Fibroblast of lung (primary cell): ENCODE results near the gene DIP2C. TPM values are rescaled to one million over a fixed set of nuclear protein-coding genes. Genes with fewer than 3 reads are reported as not detected.

Experiments used
- DNase-seq, 2 donors: peaks; one replicate each; pipeline versions ENCODE4 v3.0.0 to v3.0.0-alpha.2; 2010; ENCODE audit warnings: low read depth in 2 of 2
- H2AFZ ChIP-seq: 2 replicates; pipeline ENCODE4 v1.5.1; 2012; ENCODE audit warnings: low read length, control low read depth, inconsistent platforms
- H3K27ac ChIP-seq: 2 replicates; pipeline ENCODE4 v1.5.1; 2011; ENCODE audit warnings: low read length, control low read depth; ENCODE audit not compliant: insufficient read depth
- H3K27me3 ChIP-seq: 2 replicates; pipeline ENCODE4 v1.5.1; 2011; ENCODE audit warnings: mild to moderate bottlenecking, low read length; ENCODE audit not compliant: control insufficient read depth, insufficient read depth
- H3K36me3 ChIP-seq: 2 replicates; pipeline ENCODE4 v1.5.1; 2011; ENCODE audit warnings: low read length; ENCODE audit not compliant: control insufficient read depth, insufficient read depth
- H3K4me1 ChIP-seq: 2 replicates; pipeline ENCODE4 v1.5.1; 2011; ENCODE audit warnings: low read length; ENCODE audit not compliant: control insufficient read depth, insufficient read depth; ENCODE audit errors: extremely low read depth
- H3K4me2 ChIP-seq: 2 replicates; pipeline ENCODE4 v1.5.1; 2011; ENCODE audit warnings: low read length, control low read depth; ENCODE audit not compliant: insufficient read depth; ENCODE audit errors: extremely low read depth
- H3K4me3 ChIP-seq, 4 experiments: fragments of 200-600 bp in 1 of 4; sonication (generic) in 1 of 4; replicated peaks in 1 of 4; 2 replicates each; pipeline ENCODE4 v1.5.1; 2011 to 2016; ENCODE audit warnings: low read length in 4 of 4, low read depth in 3 of 4, mild to moderate bottlenecking in 3 of 4, control low read depth in 2 of 4, inconsistent platforms in 1 of 4, mixed read lengths in 1 of 4; ENCODE audit not compliant: insufficient read depth in 1 of 4; ENCODE audit errors: control extremely low read depth in 1 of 4
- H3K79me2 ChIP-seq: 2 replicates; pipeline ENCODE4 v1.5.1; 2012; ENCODE audit warnings: mild to moderate bottlenecking, low read length, inconsistent platforms; ENCODE audit not compliant: control insufficient read depth, insufficient read depth
- H3K9ac ChIP-seq: 2 replicates; pipeline ENCODE4 v1.5.1; 2011; ENCODE audit warnings: mild to moderate bottlenecking, low read length, control low read depth; ENCODE audit not compliant: insufficient read depth
- H3K9me3 ChIP-seq: 2 replicates; pipeline ENCODE4 v1.5.1; 2012; ENCODE audit warnings: low read depth, low read length; ENCODE audit not compliant: control insufficient read depth, insufficient read depth
- H4K20me1 ChIP-seq: 2 replicates; pipeline ENCODE4 v1.5.1; 2011; ENCODE audit warnings: low read length; ENCODE audit not compliant: control insufficient read depth, insufficient read depth; ENCODE audit errors: extremely low read depth
- EZH2 ChIP-seq: IDR thresholded peaks from 2 replicates; pipeline ENCODE4 v1.5.1; 2012; ENCODE audit warnings: low read length, control low read depth, mild to moderate bottlenecking; ENCODE audit errors: missing control alignments
- polyA plus RNA-seq, 2 donors: library from polyadenylated mRNA; depleted of rRNA in 1 of 2; stranded (reverse) in 1 of 2; unstranded in 1 of 2; fragments of >200 nt; gene quantifications; 2 replicates each; pipeline ENCODE4 v1.2.1, GENCODE V29; 2011 to 2012; ENCODE audit warnings: missing spikeins in 1 of 2
- total RNA-seq: library from RNA; depleted of rRNA; stranded (reverse); fragments of >200 nt; gene quantifications from 2 replicates; pipeline ENCODE4 v1.2.1, GENCODE V29; 2014
- TF ChIP-seq, protein P1 (sequence below), 2 donors: IDR thresholded peaks in 1 of 2; conservative IDR thresholded peaks in 1 of 2; 1 replicate in 1 of 2; 2 replicates in 1 of 2; pipeline ENCODE4 v1.5.1; 2011 to 2012; ENCODE audit warnings: low read length in 2 of 2, control low read depth in 1 of 2, inconsistent platforms in 1 of 2, low read depth in 1 of 2, mild to moderate bottlenecking in 1 of 2

DIP2C gene
- total and polyA plus RNA-seq, 2 donors (not counting 1 experiment from before 2014, with no cell fraction given) = 10.7 to 18.3 TPM

DNA sequence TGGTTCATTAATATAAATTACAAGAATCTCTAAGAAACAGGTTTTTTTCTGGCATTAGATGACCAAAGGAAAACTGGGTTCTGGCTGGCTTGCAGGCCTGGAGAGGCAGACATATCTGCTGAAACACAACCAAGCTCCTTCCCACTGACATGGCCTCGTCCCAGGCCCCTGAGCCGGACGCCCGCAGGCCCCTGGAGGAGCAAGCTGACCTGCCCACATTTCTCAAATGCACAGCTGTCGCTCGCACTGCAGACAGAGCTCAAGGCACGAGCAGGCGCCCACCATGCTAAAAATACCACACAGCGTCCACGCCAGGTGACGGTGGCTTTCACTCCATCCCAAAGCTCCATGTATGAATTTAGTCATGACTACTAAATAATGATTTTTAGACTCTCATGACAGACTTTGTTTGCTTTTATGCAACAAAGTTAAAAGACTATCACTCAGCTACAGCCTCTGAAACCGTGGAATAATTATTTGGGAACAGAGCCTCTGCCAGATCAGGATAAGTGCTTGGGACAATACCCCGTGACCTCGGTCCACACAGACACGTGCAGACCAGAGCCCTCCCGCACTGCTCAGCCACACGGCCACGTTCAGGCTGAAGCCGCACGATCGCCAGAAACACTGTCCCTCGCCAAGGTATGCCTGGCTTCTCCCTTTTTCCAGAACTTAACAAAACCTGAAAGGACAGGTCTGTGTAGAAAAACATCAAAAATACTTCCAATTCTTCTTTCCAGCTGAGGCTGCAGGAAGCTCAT lies 71.1 kb downstream of the DIP2C start:
- Histone ChIP-seq H3K27me3 (no peaks in the 10 kb centered on the region), H3K27ac (no peak overlapping the region), H3K79me2 (peaks cover 39% of the 10 kb centered on the region), H3K9me3 (no peaks in the 10 kb centered on the region), H4K20me1 (no peaks in the 10 kb centered on the region), H3K4me2 (no peak overlapping the region), H3K9ac (no peak overlapping the region), H3K36me3 (no peaks in the 10 kb centered on the region), H3K4me3 (no peak overlapping the region), H2AFZ (no peak overlapping the region), H3K4me1 (peaks cover 9% of the 10 kb centered on the region)
- DNase-seq = no peak
- no peak for TF ChIP-seq EZH2
- TF ChIP-seq, protein P1, sequence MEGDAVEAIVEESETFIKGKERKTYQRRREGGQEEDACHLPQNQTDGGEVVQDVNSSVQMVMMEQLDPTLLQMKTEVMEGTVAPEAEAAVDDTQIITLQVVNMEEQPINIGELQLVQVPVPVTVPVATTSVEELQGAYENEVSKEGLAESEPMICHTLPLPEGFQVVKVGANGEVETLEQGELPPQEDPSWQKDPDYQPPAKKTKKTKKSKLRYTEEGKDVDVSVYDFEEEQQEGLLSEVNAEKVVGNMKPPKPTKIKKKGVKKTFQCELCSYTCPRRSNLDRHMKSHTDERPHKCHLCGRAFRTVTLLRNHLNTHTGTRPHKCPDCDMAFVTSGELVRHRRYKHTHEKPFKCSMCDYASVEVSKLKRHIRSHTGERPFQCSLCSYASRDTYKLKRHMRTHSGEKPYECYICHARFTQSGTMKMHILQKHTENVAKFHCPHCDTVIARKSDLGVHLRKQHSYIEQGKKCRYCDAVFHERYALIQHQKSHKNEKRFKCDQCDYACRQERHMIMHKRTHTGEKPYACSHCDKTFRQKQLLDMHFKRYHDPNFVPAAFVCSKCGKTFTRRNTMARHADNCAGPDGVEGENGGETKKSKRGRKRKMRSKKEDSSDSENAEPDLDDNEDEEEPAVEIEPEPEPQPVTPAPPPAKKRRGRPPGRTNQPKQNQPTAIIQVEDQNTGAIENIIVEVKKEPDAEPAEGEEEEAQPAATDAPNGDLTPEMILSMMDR (conservative IDR thresholded peaks at IDR 0.05 in 1 of 2, IDR thresholded peaks at IDR 0.05 in 1 of 2; ENCODE audit: low read depth in 1 of 2, low read length in 2 of 2) = no peak

DNA sequence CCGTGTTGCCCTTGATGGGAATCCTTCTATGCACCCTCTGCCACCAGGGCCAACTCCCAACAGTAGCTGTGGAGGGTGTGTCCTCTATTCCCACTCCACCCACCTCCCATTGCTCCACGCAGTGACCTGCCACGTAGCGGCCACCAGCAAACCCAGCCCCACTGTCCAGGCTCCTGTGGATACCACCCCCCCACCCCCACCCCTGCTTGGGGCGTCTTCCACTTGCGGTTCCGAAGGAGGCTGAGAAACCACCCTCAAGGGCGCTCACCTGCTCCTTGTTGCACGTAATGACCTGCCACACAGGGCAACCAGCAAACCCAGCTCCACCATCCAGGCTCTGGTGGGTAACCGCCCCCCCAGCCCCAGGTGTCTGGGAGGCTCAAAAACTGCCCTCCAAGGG lies 72.0 kb downstream of the DIP2C start:
- H4K20me1 ChIP-seq = no peaks in the 10 kb centered on the region
- no peaks in the 10 kb centered on the region for H3K27me3 ChIP-seq
- H2AFZ ChIP-seq = no peak overlapping the region
- H3K27ac ChIP-seq = no peak overlapping the region
- H3K4me1 ChIP-seq = peaks cover 7% of the 10 kb centered on the region
- H3K4me2 ChIP-seq = no peak overlapping the region
- no peaks in the 10 kb centered on the region for H3K36me3 ChIP-seq
- peaks cover 38% of the 10 kb centered on the region for H3K79me2 ChIP-seq
- no peaks in the 10 kb centered on the region for H3K9me3 ChIP-seq
- H3K4me3 ChIP-seq = no peak overlapping the region
- TF ChIP-seq EZH2 = no peak
- TF ChIP-seq, protein P1 (conservative IDR thresholded peaks at IDR 0.05 in 1 of 2, IDR thresholded peaks at IDR 0.05 in 1 of 2; ENCODE audit: low read depth in 1 of 2, low read length in 2 of 2) = no peak
- no peak overlapping the region for H3K9ac ChIP-seq
- no peak for DNase-seq

DNA sequence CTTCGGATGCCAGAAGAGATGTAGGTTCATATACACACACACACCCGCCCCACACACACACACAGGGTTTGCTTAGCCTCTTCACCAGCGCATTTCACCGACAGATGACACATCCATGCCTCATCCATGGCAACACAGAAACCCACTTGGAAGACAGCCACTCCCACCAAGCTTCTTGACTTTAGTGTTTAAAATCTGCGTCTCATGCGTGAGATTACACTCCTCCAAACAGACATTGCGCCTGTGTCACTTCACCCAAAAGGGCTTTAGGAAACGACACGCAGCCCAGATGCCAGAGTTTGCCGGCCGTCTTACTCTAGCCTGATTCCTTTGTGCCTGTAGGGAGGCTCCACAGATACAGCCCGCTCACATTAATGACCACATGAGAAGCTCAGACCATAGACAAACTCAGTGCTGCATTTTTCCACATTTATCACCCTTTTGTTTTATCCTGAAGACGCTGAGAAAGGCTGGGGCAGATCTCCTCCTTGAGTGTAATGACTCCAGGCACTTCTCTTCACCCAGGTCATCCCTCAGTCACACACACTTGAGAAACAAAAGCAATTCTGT lies 73.8 kb downstream of the DIP2C start:
- Histone ChIP-seq H3K27me3 (no peaks in the 10 kb centered on the region), H4K20me1 (no peaks in the 10 kb centered on the region), H3K4me3 (no peak overlapping the region), H3K9ac (no peak overlapping the region), H3K27ac (no peak overlapping the region), H3K4me1 (peaks cover 5% of the 10 kb centered on the region), H3K4me2 (no peak overlapping the region), H2AFZ (no peak overlapping the region), H3K36me3 (no peaks in the 10 kb centered on the region), H3K79me2 (peaks cover 31% of the 10 kb centered on the region), H3K9me3 (no peaks in the 10 kb centered on the region)
- TF ChIP-seq, protein P1 (conservative IDR thresholded peaks at IDR 0.05 in 1 of 2, IDR thresholded peaks at IDR 0.05 in 1 of 2; ENCODE audit: low read depth in 1 of 2, low read length in 2 of 2) = no peak
- TF ChIP-seq EZH2 = no peak
- peak; percentile 92 to 97 for DNase-seq
